Measurements from ENCODE around the gene EHD3.

DNA sequence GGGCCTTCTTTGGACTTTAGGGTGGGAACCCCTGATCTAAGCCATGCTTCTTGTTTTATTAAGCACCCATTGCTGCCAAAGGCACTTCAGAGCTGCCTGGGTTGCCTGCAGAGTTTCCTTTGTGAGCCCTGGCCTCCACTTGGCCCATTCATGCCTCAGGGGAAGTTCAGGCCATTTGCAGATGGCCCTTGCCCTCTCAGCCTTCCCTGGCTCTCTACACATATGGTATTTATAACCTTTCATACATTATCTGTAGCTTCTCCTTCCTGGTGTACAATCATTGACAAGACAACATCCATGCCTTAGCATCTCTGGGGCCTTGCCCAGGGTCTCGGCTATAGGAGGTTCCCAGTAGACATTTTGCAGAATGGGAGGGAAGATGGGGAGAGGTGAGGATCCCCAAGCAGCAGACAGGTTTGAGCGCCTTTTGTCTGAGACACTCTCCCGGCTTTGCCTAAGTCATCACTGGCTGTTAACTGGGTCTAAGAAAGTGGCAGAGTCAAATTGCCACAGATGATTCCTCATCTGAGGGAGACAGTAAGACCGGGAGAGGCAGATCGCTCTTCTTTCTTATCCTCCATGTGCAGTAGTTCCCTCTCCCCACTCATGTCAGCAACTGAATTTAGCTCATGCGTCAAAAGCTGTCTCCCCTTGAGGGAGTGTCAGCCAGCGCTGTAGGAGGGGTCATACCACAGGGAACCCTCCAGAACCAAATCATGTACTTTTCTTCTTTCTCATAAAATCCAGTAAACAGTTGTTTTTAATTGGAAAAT is 2.7 kb downstream of the EHD3 start:
- TF ChIP-seq TEAD4 (IDR thresholded peaks at IDR 0.05), result no peak
- TF ChIP-seq CEBPB (IDR thresholded peaks at IDR 0.05), result no peak
- no peak for TF ChIP-seq EP300 (IDR thresholded peaks at IDR 0.05; ENCODE audit: borderline replicate concordance)
- TF ChIP-seq, protein P1, sequence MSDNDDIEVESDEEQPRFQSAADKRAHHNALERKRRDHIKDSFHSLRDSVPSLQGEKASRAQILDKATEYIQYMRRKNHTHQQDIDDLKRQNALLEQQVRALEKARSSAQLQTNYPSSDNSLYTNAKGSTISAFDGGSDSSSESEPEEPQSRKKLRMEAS (IDR thresholded peaks at IDR 0.05), result no peak
- no peak for TF ChIP-seq RAD21 (IDR thresholded peaks at IDR 0.05; ENCODE audit: low read depth)
- no peak for TF ChIP-seq ZBTB7A (IDR thresholded peaks at IDR 0.05; ENCODE audit: low read depth)
- no peak for TF ChIP-seq CREB1 (IDR thresholded peaks at IDR 0.05; ENCODE audit: low read depth)
- no peak for TF ChIP-seq FOXM1 (IDR thresholded peaks at IDR 0.05; ENCODE audit: borderline replicate concordance, low read depth)
- TF ChIP-seq YY1 (IDR thresholded peaks at IDR 0.05; ENCODE audit: low read depth), result no peak
- TF ChIP-seq TCF12 (IDR thresholded peaks at IDR 0.05; ENCODE audit: low read depth), result no peak
- TF ChIP-seq TAF1 (IDR thresholded peaks at IDR 0.05; ENCODE audit: low read depth), result no peak
- no peak for TF ChIP-seq EGR1 (IDR thresholded peaks at IDR 0.05)
